GM12891 (cell line): ENCODE data around the gene NUP210.

Experiments
- PAX5 ChIP-seq: IDR thresholded peaks from 2 replicates; pipeline ENCODE4 v1.6.1; 2011; ENCODE audit warnings: low read length, moderate library complexity, mild to moderate bottlenecking; ENCODE audit not compliant: insufficient read depth, severe bottlenecking
- POLR2A ChIP-seq: IDR thresholded peaks from 2 replicates; pipeline ENCODE4 v1.6.1; 2011; ENCODE audit warnings: low read depth, low read length, control low read depth
- POLR2AphosphoS5 ChIP-seq: IDR thresholded peaks from 2 replicates; pipeline ENCODE4 v1.6.1; 2011; ENCODE audit warnings: low read depth, low read length, control low read depth
- POU2F2 ChIP-seq: IDR thresholded peaks from 2 replicates; pipeline ENCODE4 v1.6.1; 2011; ENCODE audit warnings: low read depth, mild to moderate bottlenecking, control low read depth, low read length, moderate library complexity
- SPI1 ChIP-seq: IDR thresholded peaks from 2 replicates; pipeline ENCODE4 v1.6.1; 2011; ENCODE audit warnings: low read depth, low read length, control low read depth
- TAF1 ChIP-seq: IDR thresholded peaks from 2 replicates; pipeline ENCODE4 v1.6.1; 2011; ENCODE audit warnings: low read depth, low read length, control low read depth

- TF ChIP-seq POLR2AphosphoS5: no peak
- TF ChIP-seq POLR2A: no peak
- no peak for TF ChIP-seq TAF1
- no peak for TF ChIP-seq PAX5
- TF ChIP-seq POU2F2: no peak
- no peak for TF ChIP-seq SPI1
Measured at GRCh38 chr3:13401149-13401548, 19.0 kb downstream of the NUP210 start.
